GM21825 (cell line): ENCODE measurements around the gene RAB20.
"Not testable (repeated sequence)": the region's sequence is repeated elsewhere in the genome, so short reads cannot be mapped to it uniquely, and the experiment has no call there.

ENCODE experiments used
- ATAC-seq: cut with Tn5 transposase; IDR thresholded peaks from one replicate; pipeline ENCODE4 v1.9.1; 2021; ENCODE audit warnings: mild to moderate bottlenecking, moderate library complexity; ENCODE audit not compliant: unreplicated experiment

Gene RAB20

DNA sequence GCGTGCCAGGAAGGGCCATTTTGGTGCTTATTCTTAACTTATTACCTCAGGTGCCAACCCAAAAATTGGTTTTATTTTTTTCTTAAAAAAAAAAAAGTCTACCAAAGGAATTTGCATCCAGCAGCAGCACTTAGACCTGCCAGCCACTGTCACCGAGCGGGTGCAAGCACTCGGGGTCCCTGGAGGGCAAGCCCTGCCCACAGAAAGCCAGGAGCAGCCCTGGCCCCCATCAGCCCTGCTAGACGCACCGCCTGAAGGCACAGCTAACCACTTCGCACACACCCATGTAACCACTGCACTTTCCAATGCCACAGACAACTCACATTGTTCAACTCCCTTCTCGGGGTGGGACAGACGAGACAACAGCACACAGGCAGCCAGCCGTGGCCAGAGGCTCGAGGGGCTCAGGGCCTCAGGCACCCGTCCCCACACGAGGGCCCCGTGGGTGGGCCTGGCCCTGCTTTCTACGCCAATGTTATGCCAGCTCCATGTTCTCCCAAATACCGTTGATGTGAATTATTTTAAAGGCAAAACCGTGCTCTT, 49.3 kb downstream of the RAB20 start:
- no peak for ATAC-seq

DNA sequence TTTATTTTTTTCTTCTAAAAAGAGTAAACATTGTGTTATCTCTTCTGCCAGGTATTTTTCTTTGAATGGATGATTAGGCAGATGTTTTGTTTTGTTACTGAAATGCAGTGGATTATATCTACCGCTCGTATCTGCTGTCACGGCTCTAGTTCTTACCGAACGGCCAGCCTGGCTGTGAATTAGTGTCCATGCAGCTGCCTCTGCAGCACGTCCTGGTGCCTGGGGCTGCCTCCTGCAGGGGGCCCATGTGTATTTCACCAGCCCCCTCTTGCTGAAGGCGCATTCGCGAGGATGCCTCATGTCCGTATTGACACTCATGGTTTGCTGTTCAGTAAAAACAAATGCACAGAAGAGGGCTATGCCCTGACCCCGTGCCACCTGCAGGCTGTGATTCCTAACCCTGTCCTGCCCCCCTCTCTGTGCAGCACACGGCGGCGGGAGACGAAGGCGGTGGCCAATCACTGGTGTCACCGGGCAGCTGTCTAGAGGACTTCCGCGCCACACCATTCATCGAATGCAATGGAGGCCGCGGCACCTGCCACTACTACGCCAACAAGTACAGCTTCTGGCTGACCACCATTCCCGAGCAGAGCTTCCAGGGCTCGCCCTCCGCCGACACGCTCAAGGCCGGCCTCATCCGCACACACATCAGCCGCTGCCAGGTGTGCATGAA, 49.9 kb downstream of the RAB20 start:
- ATAC-seq, result no peak

DNA sequence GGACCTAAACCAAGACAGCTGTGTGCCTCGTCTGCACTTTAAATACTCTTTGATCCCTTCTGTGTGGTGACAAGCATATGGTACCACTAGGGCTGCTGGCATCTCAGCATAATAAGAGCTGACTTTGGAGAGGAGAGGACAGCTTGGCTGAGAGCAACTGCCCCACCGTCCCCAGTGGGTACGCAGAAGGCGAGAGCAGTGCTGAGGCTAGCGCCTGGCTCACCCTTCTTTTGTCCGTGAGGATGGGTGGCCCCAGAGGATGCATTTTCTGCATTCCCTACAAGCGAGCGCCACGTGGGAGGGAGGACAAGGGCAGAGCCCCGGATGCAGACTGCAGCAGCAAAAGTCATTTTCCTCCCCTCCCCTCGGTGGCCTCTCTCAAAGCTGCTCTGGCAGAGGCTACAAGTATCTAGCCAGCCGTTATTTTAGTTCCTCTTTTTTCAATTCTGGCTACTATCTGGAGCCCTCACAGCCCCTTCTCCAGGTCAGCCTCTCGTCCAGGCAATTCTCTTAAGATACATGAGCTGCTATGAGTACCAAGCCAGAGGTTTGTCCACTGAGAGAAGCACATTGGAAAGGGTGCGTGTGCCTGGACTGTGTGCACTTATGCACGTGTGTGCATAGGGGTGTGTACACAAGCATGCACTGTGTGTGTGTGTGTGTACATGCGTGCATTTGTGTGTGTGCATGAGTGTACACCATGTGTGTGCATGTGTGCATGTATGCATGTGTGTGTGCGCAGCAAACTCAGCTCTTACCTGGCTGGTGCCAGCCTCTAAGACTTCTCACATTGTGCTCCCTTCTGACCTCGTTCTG, 51.3 kb downstream of the RAB20 start:
- ATAC-seq, result peak; percentile 64

- no peak for ATAC-seq
Observed at GRCh38 chr13:110509478-110509926, 52.0 kb downstream of the RAB20 start.

GRCh38 chr13:110507678-110508381, 53.7 kb downstream of the RAB20 start:
- no peak for ATAC-seq

DNA sequence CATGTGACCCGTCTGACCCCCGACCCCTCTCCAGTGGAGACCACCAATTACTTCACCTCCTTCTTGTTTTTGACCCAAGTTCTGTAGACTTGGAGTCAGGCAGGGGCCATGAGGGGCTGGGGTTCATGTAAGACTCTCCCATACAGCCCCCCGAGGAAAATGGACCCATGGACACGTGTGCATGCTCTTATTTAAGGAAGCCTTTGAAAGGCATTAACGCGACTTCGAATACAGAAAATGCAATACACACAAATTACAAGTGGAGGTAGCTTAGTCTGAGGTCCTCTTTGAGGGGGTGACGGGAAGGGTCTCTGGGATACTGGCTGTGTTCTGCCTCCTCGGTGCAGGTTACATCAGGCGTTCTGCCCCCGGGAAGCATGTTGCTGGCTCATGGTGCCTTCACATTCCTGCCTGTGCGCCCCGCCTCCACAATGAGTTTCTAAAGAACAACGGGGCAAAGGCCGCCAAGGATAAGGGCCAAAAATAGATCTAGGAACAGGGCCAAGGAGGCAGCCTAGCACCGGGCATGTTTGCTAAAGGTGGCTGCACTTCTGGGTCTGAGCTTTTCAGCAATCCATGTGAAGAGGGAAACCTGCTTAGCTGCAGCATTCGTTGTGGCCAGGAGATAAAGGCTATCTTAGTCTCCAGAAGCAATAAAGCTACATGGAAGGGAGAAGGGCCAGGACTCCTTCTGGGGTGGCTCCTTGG, 54.5 kb downstream of the RAB20 start:
- ATAC-seq, result no peak

DNA sequence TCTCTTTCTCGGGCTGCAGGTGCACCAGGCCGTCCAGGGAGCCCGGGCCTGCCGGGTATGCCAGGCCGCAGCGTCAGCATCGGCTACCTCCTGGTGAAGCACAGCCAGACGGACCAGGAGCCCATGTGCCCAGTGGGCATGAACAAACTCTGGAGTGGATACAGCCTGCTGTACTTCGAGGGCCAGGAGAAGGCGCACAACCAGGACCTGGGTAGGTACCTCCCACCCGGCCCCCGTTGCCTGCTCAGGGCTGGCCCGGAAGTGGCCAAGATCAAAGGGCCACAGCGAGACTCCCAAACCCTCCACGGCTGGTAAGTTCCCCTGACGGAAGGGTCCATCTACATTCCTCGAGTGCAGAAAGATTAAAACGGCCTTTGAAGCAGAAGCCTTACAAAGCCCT, 55.1 kb downstream of the RAB20 start:
- ATAC-seq, result no peak

- no peak for ATAC-seq
Observed at GRCh38 chr13:110505594-110505993, 55.9 kb downstream of the RAB20 start.

DNA sequence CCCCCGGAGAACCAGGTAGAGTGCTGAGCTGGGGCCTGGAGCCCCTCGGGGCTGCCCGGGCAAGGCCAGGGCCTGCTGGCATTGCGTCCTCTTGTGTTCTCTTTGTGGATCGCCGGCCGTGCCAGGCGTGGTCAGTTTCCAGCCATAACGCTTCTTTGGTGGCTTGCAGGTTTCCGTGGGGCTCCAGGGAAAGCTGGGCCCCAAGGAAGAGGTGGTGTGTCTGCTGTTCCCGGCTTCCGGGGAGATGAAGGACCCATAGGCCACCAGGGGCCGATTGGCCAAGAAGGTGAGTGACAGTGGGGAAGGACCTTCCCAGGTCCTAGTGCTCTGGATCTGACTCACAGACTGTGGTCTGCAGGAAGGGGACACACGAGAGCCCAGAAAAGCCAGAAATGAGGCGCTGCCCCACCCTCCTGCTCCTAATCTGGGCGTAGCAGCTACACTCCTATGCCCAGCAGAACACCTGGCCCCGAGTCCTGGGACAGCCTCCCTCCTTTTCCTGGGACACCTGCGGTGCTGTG, 57.5 kb downstream of the RAB20 start:
- no peak for ATAC-seq

GRCh38 chr13:110503037-110503901, 58.3 kb downstream of the RAB20 start:
- no peak for ATAC-seq

DNA sequence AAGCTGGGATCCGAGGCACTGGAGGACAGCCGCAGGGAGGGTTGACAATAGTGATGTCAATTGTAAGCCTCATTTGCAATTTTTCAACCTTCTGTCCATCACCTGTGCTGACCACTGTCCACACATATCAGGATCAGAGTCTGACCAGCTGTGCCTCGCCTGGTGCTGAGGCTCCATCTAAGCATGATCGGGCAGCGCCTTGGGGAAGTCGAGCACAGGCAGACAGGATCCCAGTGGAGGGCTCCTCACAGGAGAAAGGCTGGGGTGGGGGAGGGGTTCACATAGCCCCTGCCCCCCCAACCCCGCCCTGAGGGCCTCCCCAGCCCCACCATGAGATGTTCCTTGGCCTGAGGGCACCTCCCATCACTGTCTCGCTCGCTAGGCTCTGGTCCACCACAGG, 60.3 kb downstream of the RAB20 start:
- ATAC-seq, result no peak

- ATAC-seq, result no peak
Observed at GRCh38 chr13:110500341-110500740, 61.2 kb downstream of the RAB20 start.

DNA sequence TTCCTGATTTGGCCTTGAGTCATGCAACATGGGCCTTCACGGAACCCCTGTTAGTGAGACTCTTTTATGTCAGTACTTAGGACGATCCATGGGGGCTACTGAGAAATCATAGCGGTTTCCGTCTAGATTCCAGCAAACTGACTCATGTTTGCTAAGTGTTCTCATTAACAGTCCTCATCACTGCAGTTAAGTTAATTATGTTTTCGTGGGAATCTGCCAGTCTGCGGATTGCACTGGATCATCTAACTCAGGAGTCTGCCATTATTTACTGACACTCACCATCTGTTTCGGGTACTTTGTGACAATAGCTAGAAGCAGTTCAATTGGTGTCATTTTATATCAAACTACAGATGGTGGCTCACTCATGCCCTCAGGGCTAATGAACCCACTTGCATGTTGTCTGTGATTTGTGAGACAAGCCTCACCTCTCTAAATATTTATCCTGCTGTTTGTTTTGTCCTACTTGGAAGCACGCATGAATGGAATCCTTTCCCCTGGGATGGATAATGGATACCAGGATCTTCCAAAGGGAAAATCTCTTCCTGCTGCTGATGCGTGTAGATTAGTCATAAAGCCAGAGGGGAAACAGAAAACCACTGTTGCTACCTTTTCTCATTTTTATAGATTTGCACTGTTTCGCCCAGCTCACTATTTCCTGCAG, 61.8 kb downstream of the RAB20 start:
- ATAC-seq, result no peak

GRCh38 chr13:110498765-110499164, 62.8 kb downstream of the RAB20 start:
- no peak for ATAC-seq

GRCh38 chr13:110498327-110498726, 63.2 kb downstream of the RAB20 start:
- no peak for ATAC-seq

- not testable (repeated sequence) for ATAC-seq
Observed at GRCh38 chr13:110497896-110498295, 63.6 kb downstream of the RAB20 start.

DNA sequence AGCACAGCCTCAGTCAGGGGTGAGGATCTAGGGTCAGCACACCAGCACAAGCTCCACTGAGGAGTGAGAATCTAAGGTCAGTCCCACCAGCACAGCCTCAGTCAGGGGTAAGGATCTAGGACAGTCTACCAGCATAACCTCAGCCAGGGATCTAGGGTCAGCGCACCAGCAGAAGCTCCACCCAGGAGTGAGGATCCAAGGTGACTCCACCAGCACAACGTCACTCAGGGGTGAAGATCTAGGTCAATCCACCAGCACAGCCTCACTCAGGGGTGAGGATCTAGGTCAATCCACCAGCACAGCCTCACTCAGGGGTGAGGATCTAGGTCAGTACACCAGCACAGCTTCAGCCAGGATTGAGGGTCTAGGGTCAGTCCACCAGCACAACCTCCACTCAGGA, 64.5 kb downstream of the RAB20 start:
- no peak for ATAC-seq

- ATAC-seq, result no peak
Observed at GRCh38 chr13:110496281-110496680, 65.2 kb downstream of the RAB20 start.

- no peak for ATAC-seq
Observed at GRCh38 chr13:110495881-110496280, 65.6 kb downstream of the RAB20 start.
